Measurements from ENCODE around the gene GRK4. TPM values are rescaled to one million over a fixed set of nuclear protein-coding genes. Genes with fewer than 3 reads are reported as not detected.

GRK4 gene
- total RNA-seq, 1 experiment from 2014 or later = 4.2 TPM

DNA sequence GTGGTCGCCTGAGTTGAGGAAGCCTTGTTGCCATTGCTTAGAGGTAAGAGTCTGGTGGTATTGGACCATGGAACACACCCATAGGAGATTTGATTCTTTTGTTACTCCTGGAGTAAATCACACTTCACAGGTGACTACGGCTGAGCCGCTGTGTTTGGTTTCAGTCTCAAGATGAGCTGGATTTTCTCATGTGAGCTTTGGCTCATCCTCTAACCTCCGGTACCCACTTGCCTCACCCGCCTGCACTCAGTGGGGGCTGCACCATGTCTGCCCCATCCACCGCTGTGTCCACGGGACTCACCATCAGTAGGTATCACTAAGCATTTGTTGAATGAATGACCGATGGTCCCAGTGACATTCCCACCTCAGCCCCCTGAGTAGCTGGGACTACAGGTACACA is 58.3 kb downstream of the GRK4 start:
- H3K9ac ChIP-seq (ENCODE audit: low read length) = no peak overlapping the region
- intact Hi-C loops (cut with micrococcal nuclease) = no loop called here
- ChIA-PET POLR2A (no interaction called here), CTCF (no interaction called here), RAD21 (ENCODE audit: low non-redundant PET in 1 of 2, low total read pairs in 2 of 2, uncharacterized antibody in 2 of 2, unreplicated experiment in 2 of 2) (no interaction called here)
- no peak overlapping the region for H3K4me2 ChIP-seq (ENCODE audit: low read length)
- no peak overlapping the region for H3K27ac ChIP-seq (ENCODE audit: low read depth, low read length)
- no peaks in the 10 kb centered on the region for H3K27me3 ChIP-seq (ENCODE audit: insufficient read depth, low read length)
- H4K20me1 ChIP-seq (ENCODE audit: insufficient read depth) = no peaks in the 10 kb centered on the region
- TF ChIP-seq, protein P1, sequence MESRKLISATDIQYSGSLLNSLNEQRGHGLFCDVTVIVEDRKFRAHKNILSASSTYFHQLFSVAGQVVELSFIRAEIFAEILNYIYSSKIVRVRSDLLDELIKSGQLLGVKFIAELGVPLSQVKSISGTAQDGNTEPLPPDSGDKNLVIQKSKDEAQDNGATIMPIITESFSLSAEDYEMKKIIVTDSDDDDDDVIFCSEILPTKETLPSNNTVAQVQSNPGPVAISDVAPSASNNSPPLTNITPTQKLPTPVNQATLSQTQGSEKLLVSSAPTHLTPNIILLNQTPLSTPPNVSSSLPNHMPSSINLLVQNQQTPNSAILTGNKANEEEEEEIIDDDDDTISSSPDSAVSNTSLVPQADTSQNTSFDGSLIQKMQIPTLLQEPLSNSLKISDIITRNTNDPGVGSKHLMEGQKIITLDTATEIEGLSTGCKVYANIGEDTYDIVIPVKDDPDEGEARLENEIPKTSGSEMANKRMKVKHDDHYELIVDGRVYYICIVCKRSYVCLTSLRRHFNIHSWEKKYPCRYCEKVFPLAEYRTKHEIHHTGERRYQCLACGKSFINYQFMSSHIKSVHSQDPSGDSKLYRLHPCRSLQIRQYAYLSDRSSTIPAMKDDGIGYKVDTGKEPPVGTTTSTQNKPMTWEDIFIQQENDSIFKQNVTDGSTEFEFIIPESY (IDR thresholded peaks at IDR 0.05; ENCODE audit: extremely low read depth, insufficient replicate concordance, low read length) = no peak
- TF ChIP-seq, protein P2, sequence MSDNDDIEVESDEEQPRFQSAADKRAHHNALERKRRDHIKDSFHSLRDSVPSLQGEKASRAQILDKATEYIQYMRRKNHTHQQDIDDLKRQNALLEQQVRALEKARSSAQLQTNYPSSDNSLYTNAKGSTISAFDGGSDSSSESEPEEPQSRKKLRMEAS (IDR thresholded peaks at IDR 0.05) = no peak
- TF ChIP-seq YY1 (IDR thresholded peaks at IDR 0.05; ENCODE audit: extremely low read depth, insufficient replicate concordance, low read depth, low read length) (no peak), ELF1 (IDR thresholded peaks at IDR 0.05; ENCODE audit: borderline replicate concordance, low read depth) (no peak), CBX3 (IDR thresholded peaks at IDR 0.05; ENCODE audit: low read depth) (no peak), EZH2phosphoT487 (IDR thresholded peaks at IDR 0.05; ENCODE audit: borderline replicate concordance) (no peak)
- TF ChIP-seq, protein P3, sequence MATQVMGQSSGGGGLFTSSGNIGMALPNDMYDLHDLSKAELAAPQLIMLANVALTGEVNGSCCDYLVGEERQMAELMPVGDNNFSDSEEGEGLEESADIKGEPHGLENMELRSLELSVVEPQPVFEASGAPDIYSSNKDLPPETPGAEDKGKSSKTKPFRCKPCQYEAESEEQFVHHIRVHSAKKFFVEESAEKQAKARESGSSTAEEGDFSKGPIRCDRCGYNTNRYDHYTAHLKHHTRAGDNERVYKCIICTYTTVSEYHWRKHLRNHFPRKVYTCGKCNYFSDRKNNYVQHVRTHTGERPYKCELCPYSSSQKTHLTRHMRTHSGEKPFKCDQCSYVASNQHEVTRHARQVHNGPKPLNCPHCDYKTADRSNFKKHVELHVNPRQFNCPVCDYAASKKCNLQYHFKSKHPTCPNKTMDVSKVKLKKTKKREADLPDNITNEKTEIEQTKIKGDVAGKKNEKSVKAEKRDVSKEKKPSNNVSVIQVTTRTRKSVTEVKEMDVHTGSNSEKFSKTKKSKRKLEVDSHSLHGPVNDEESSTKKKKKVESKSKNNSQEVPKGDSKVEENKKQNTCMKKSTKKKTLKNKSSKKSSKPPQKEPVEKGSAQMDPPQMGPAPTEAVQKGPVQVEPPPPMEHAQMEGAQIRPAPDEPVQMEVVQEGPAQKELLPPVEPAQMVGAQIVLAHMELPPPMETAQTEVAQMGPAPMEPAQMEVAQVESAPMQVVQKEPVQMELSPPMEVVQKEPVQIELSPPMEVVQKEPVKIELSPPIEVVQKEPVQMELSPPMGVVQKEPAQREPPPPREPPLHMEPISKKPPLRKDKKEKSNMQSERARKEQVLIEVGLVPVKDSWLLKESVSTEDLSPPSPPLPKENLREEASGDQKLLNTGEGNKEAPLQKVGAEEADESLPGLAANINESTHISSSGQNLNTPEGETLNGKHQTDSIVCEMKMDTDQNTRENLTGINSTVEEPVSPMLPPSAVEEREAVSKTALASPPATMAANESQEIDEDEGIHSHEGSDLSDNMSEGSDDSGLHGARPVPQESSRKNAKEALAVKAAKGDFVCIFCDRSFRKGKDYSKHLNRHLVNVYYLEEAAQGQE (IDR thresholded peaks at IDR 0.05; ENCODE audit: low read depth) = no peak
- no peak for ATAC-seq
- no peaks in the 10 kb centered on the region for H3K4me1 ChIP-seq (ENCODE audit: control insufficient read depth in 1 of 2, insufficient read depth in 2 of 2, low read length in 2 of 2)
- H3K9me2 ChIP-seq (ENCODE audit: insufficient read depth) = no peaks in the 10 kb centered on the region
- H3K79me2 ChIP-seq (ENCODE audit: insufficient read depth, low read length) = no peaks in the 10 kb centered on the region
- H3K9me3 ChIP-seq (ENCODE audit: control insufficient read depth in 1 of 2, insufficient read depth in 1 of 2, low read depth in 1 of 2, low read length in 2 of 2) = peaks cover 4 to 5% of the 10 kb centered on the region in 2 experiments; a peak in 1 of 4 replicates
- H3K4me3 ChIP-seq (replicated peaks in 1 of 2; ENCODE audit: low read depth in 1 of 2, low read length in 2 of 2) = no peak overlapping the region
- H3K36me3 ChIP-seq (ENCODE audit: control insufficient read depth in 1 of 2, insufficient read depth in 2 of 2, low read length in 2 of 2) = no peaks in the 10 kb centered on the region
- no peak overlapping the region for H2AFZ ChIP-seq (ENCODE audit: low read depth, low read length, poor library complexity, severe bottlenecking)
- no TSS peak for BruUV-seq (replicated peaks)
- no peak for DNase-seq (ENCODE audit: low read depth, low spot score)
